Liver (tissue), 9 donors: ENCODE data around the gene OR10A5. TPM values are rescaled to one million over a fixed set of nuclear protein-coding genes. Genes with fewer than 3 reads are reported as not detected.

Experiments used
- DNase-seq: peaks from one replicate; pipeline ENCODE4 v3.0.0-alpha.2; 2017; ENCODE audit warnings: low spot score
- H3K27ac ChIP-seq, 2 donors: one replicate each; pipeline ENCODE4 v1.7.0; 2013; ENCODE audit warnings: inconsistent platforms in 2 of 2, low read length in 2 of 2, control low read depth in 1 of 2, low read depth in 1 of 2, mild to moderate bottlenecking in 1 of 2
- H3K27me3 ChIP-seq, 4 donors: one replicate each; pipeline versions ENCODE4 v1.6.1 to v1.7.0; 2013; ENCODE audit warnings: low read length in 3 of 4, inconsistent platforms in 1 of 4, mild to moderate bottlenecking in 1 of 4, moderate library complexity in 1 of 4; ENCODE audit not compliant: control insufficient read depth in 4 of 4, insufficient read depth in 4 of 4
- H3K36me3 ChIP-seq, 4 donors: one replicate each; pipeline versions ENCODE4 v1.6.1 to v1.7.0; 2013; ENCODE audit warnings: low read length in 3 of 4, mild to moderate bottlenecking in 3 of 4, low read depth in 1 of 4, moderate library complexity in 1 of 4; ENCODE audit not compliant: control insufficient read depth in 4 of 4, insufficient read depth in 3 of 4
- H3K4me1 ChIP-seq, 4 donors: one replicate each; pipeline versions ENCODE4 v1.6.1 to v1.7.0; 2013; ENCODE audit warnings: low read length in 3 of 4, mild to moderate bottlenecking in 3 of 4, moderate library complexity in 1 of 4; ENCODE audit not compliant: control insufficient read depth in 4 of 4, insufficient read depth in 4 of 4
- H3K4me3 ChIP-seq, 3 donors: one replicate each; pipeline versions ENCODE4 v1.6.1 to v1.7.0; 2013; ENCODE audit warnings: low read length in 3 of 3, control low read depth in 1 of 3, low read depth in 1 of 3, mild to moderate bottlenecking in 1 of 3
- H3K9ac ChIP-seq, 2 donors: one replicate each; pipeline ENCODE4 v1.7.0; 2013; ENCODE audit warnings: low read length in 2 of 2, mild to moderate bottlenecking in 2 of 2, moderate library complexity in 2 of 2, control low read depth in 1 of 2, low read depth in 1 of 2
- H3K9me3 ChIP-seq, 4 donors: one replicate each; pipeline versions ENCODE4 v1.6.1 to v1.7.0; 2013; ENCODE audit warnings: low read length in 3 of 4; ENCODE audit not compliant: control insufficient read depth in 4 of 4
- CTCF ChIP-seq: fragments of 150-350 bp; IDR thresholded peaks from 2 replicates; pipeline ENCODE4 v1.5.1; 2017; ENCODE audit warnings: improper control_type of control experiment, low read depth, low read length; ENCODE audit not compliant: missing input control
- EGR1 ChIP-seq, 2 donors: IDR thresholded peaks; 2 replicates each; pipeline ENCODE4 v1.6.1; 2016 to 2018; ENCODE audit warnings: antibody characterized with exemption in 2 of 2, low read depth in 2 of 2
- FOXA1 ChIP-seq: IDR thresholded peaks from 2 replicates; pipeline ENCODE4 v1.6.1; 2016; ENCODE audit warnings: antibody characterized with exemption
- FOXA2 ChIP-seq: IDR thresholded peaks from 2 replicates; pipeline ENCODE4 v1.6.1; 2016; ENCODE audit warnings: antibody characterized with exemption
- HNF4A ChIP-seq, 2 donors: conservative IDR thresholded peaks; 2 replicates each; pipeline ENCODE4 v1.6.1; 2016; ENCODE audit warnings: antibody characterized with exemption in 2 of 2, mild to moderate bottlenecking in 2 of 2
- HNF4G ChIP-seq: IDR thresholded peaks from 2 replicates; pipeline ENCODE4 v1.6.1; 2016; ENCODE audit warnings: antibody characterized with exemption
- JUND ChIP-seq, 2 donors: IDR thresholded peaks; 2 replicates each; pipeline ENCODE4 v1.6.1; 2016; ENCODE audit warnings: antibody characterized with exemption in 2 of 2
- NR2F2 ChIP-seq: IDR thresholded peaks from 2 replicates; pipeline ENCODE4 v1.6.1; 2016; ENCODE audit warnings: antibody characterized with exemption
- RAD21 ChIP-seq, 2 donors: IDR thresholded peaks; 2 replicates each; pipeline ENCODE4 v1.6.1; 2016; ENCODE audit warnings: antibody characterized with exemption in 2 of 2, mild to moderate bottlenecking in 2 of 2
- RXRA ChIP-seq, 2 donors: IDR thresholded peaks; 2 replicates each; pipeline ENCODE4 v1.6.1; 2017 to 2018; ENCODE audit warnings: antibody characterized with exemption in 2 of 2, mild to moderate bottlenecking in 1 of 2
- SP1 ChIP-seq: IDR thresholded peaks from 2 replicates; pipeline ENCODE4 v1.6.1; 2018; ENCODE audit warnings: antibody characterized with exemption, mild to moderate bottlenecking
- TAF1 ChIP-seq: conservative IDR thresholded peaks from 2 replicates; pipeline ENCODE4 v1.6.1; 2016; ENCODE audit warnings: antibody characterized with exemption, mild to moderate bottlenecking
- WGBS: extraction: QIAGEN DNeasy Blood & Tissue Kit; methylation state at CpG from one replicate; pipeline ENCODE4 v1.1.7; 2013; 5-methylcytosine and 5-hydroxymethylcytosine counted together
- polyA plus RNA-seq, 2 donors: library from polyadenylated mRNA; stranded (reverse) in 1 of 2; unstranded in 1 of 2; fragments of 200-250 nt in 1 of 2; fragments of >200 nt in 1 of 2; fragmentation: Nextera tagmentation in 1 of 2; extraction: Ambion mirVana in 1 of 2; gene quantifications; one replicate each; pipeline versions ENCODE4 v1.2.1 to v1.2.3, GENCODE V29; 2013 to 2015
- total RNA-seq, 2 donors: library from RNA; depleted of rRNA; stranded (reverse); fragments of >200 nt; gene quantifications; one replicate each; pipeline ENCODE4 v1.2.3, GENCODE V29; 2014
- TF ChIP-seq, protein P1 (sequence below): IDR thresholded peaks from 2 replicates; pipeline ENCODE4 v1.6.1; 2016; ENCODE audit warnings: antibody characterized with exemption, mild to moderate bottlenecking
- TF ChIP-seq, protein P2 (sequence below): IDR thresholded peaks from 2 replicates; pipeline ENCODE4 v1.6.1; 2016; ENCODE audit warnings: antibody characterized with exemption
- TF ChIP-seq, protein P3 (sequence below): IDR thresholded peaks from 2 replicates; pipeline ENCODE4 v1.6.1; 2016; ENCODE audit warnings: antibody characterized with exemption
- donor health status: healthy.
- donor health status: healthy.
- donor health status: healthy.
- donor health status: healthy.
- donor health status: healthy.

The OR10A5 gene
- total and polyA plus RNA-seq, 4 donors: not detected

- H3K27me3 ChIP-seq: no peaks in the 10 kb centered on the region
- H3K27ac ChIP-seq: no peak overlapping the region
- TF ChIP-seq NR2F2 (no peak), CTCF (no peak), JUND (IDR thresholded peaks at IDR 0.05) (no peak), HNF4G (no peak), EGR1 (IDR thresholded peaks at IDR 0.05; ENCODE audit: low read depth in 2 of 2) (no peak), RAD21 (IDR thresholded peaks at IDR 0.05) (no peak)
- H3K4me3 ChIP-seq: no peak overlapping the region
- no peaks in the 10 kb centered on the region for H3K9me3 ChIP-seq
- 80% methylated on average over 1 of the region's 1 CpG for WGBS
- H3K9ac ChIP-seq: no peak overlapping the region
- no peaks in the 10 kb centered on the region for H3K36me3 ChIP-seq
- no peaks in the 10 kb centered on the region for H3K4me1 ChIP-seq
- no peak for DNase-seq
Observed at GRCh38 chr11:6871278-6871677, 25.8 kb downstream of the OR10A5 start.

DNA sequence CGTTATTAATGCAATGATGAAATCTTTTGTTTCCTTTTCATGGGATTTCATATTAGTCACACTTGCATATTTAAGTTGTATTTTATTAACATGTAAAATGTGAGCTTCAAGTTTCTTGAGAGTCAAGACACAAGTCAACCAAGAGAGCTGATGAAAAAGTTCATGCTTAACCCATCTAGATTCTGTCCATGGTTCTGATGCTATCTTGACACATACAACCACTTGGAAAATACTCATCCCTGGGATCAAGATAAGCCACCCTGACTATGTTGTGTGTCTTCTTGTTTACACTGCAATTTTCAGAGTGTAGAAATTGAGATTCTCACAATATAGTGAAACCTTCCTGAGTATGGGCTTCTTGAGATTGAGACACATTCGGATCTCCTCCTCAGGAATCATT, 30.3 kb downstream of the OR10A5 start:
- WGBS: 74% methylated on average over 2 of the region's 2 CpGs
- no peaks in the 10 kb centered on the region for H3K36me3 ChIP-seq
- H3K27ac ChIP-seq: no peak overlapping the region
- no peak overlapping the region for H3K4me3 ChIP-seq
- peaks cover 0 to 2% (median 0%) of the 10 kb centered on the region in 4 donors for H3K9me3 ChIP-seq
- no peak overlapping the region for H3K9ac ChIP-seq
- H3K27me3 ChIP-seq: no peaks in the 10 kb centered on the region
- H3K4me1 ChIP-seq: no peaks in the 10 kb centered on the region
- no peak for TF ChIP-seq NR2F2
- DNase-seq: no peak

DNA sequence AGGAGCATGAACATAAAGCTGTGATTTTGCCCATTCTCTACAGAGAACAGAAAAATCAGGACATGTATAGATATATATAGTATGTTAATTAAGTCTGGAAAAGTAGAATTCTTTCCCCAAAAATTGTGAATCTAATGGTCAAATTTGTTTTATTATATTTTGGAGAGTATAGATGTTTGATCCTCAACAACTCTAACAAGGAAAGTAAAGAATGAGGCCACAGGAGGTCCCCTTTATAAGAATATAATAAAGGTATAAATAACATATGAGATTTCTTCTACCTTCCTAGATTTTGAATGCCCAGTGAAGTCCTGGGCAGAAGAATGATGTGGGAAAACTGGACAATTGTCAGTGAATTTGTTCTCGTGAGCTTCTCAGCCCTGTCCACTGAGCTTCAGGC, 30.8 kb downstream of the OR10A5 start, which contains the start of gene OR10A4:
Gene OR10A4, plus strand, starts transcription at position 301 of the 400 bp plus-strand sequence. Its CDS starts 23 bp downstream, at position 324.
- no peaks in the 10 kb centered on the region for H3K36me3 ChIP-seq
- H3K27ac ChIP-seq: no peak within 1 kb of the TSS
- TF ChIP-seq, protein P1, sequence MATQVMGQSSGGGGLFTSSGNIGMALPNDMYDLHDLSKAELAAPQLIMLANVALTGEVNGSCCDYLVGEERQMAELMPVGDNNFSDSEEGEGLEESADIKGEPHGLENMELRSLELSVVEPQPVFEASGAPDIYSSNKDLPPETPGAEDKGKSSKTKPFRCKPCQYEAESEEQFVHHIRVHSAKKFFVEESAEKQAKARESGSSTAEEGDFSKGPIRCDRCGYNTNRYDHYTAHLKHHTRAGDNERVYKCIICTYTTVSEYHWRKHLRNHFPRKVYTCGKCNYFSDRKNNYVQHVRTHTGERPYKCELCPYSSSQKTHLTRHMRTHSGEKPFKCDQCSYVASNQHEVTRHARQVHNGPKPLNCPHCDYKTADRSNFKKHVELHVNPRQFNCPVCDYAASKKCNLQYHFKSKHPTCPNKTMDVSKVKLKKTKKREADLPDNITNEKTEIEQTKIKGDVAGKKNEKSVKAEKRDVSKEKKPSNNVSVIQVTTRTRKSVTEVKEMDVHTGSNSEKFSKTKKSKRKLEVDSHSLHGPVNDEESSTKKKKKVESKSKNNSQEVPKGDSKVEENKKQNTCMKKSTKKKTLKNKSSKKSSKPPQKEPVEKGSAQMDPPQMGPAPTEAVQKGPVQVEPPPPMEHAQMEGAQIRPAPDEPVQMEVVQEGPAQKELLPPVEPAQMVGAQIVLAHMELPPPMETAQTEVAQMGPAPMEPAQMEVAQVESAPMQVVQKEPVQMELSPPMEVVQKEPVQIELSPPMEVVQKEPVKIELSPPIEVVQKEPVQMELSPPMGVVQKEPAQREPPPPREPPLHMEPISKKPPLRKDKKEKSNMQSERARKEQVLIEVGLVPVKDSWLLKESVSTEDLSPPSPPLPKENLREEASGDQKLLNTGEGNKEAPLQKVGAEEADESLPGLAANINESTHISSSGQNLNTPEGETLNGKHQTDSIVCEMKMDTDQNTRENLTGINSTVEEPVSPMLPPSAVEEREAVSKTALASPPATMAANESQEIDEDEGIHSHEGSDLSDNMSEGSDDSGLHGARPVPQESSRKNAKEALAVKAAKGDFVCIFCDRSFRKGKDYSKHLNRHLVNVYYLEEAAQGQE: no peak
- TF ChIP-seq, protein P2, sequence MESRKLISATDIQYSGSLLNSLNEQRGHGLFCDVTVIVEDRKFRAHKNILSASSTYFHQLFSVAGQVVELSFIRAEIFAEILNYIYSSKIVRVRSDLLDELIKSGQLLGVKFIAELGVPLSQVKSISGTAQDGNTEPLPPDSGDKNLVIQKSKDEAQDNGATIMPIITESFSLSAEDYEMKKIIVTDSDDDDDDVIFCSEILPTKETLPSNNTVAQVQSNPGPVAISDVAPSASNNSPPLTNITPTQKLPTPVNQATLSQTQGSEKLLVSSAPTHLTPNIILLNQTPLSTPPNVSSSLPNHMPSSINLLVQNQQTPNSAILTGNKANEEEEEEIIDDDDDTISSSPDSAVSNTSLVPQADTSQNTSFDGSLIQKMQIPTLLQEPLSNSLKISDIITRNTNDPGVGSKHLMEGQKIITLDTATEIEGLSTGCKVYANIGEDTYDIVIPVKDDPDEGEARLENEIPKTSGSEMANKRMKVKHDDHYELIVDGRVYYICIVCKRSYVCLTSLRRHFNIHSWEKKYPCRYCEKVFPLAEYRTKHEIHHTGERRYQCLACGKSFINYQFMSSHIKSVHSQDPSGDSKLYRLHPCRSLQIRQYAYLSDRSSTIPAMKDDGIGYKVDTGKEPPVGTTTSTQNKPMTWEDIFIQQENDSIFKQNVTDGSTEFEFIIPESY: no peak
- TF ChIP-seq, protein P3, sequence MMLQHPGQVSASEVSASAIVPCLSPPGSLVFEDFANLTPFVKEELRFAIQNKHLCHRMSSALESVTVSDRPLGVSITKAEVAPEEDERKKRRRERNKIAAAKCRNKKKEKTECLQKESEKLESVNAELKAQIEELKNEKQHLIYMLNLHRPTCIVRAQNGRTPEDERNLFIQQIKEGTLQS: no peak
- TF ChIP-seq NR2F2 (no peak), HNF4A (conservative IDR thresholded peaks at IDR 0.05) (no peak), CTCF (no peak), FOXA1 (no peak), RXRA (IDR thresholded peaks at IDR 0.05) (no peak), EGR1 (IDR thresholded peaks at IDR 0.05; ENCODE audit: low read depth in 2 of 2) (no peak), FOXA2 (no peak), JUND (IDR thresholded peaks at IDR 0.05) (no peak), SP1 (no peak), TAF1 (no peak)
- no peaks in the 10 kb centered on the region for H3K27me3 ChIP-seq
- no peak for DNase-seq
- H3K4me1 ChIP-seq: no peaks in the 10 kb centered on the region
- H3K4me3 ChIP-seq: no peak within 1 kb of the TSS
- no peak within 1 kb of the TSS for H3K9ac ChIP-seq
- WGBS: 92% methylated on average over 1 of the region's 1 CpG
- peaks cover 0 to 2% (median 0%) of the 10 kb centered on the region in 4 donors for H3K9me3 ChIP-seq
